GM12874 (cell line): ENCODE measurements around the gene UBR4.

Experiments used
- TF ChIP-seq, protein P1 (sequence below): IDR thresholded peaks from 2 replicates; pipeline ENCODE4 v1.5.1; 2011; ENCODE audit warnings: low read depth, mild to moderate bottlenecking, control low read depth, low read length, moderate library complexity; ENCODE audit not compliant: insufficient read depth

The UBR4 gene

DNA sequence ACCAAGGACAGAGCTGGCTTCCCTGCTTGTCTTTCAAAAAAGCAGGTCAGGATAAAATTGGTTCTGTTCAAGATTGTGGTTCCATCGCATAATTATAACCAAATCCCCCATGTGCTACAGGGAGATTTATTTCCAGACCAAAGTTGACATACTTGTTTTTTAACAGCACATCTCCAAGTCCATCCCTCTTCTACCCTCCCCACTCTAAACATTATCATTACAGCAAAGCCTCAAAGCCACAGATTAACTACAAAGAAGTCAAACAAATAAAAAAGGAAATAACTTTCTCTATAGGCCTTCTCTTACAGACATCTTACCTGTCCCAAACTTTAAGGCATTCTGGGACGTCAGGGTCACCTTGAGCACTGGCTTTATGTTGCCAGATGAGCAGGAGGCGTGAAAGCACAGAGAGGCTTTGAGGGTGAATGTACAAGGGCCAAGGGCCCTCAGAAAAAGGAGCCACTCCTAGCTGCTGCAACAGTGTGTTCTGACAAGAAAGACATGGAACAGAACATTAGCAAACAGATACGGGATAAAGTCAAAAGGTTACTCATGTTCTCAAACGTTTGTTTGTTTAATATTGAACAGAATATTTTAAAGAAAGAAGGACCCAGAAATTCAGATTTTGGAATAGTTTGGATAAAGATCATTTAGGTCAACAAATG, 31.2 kb downstream of the UBR4 start:
- TF ChIP-seq, protein P1, sequence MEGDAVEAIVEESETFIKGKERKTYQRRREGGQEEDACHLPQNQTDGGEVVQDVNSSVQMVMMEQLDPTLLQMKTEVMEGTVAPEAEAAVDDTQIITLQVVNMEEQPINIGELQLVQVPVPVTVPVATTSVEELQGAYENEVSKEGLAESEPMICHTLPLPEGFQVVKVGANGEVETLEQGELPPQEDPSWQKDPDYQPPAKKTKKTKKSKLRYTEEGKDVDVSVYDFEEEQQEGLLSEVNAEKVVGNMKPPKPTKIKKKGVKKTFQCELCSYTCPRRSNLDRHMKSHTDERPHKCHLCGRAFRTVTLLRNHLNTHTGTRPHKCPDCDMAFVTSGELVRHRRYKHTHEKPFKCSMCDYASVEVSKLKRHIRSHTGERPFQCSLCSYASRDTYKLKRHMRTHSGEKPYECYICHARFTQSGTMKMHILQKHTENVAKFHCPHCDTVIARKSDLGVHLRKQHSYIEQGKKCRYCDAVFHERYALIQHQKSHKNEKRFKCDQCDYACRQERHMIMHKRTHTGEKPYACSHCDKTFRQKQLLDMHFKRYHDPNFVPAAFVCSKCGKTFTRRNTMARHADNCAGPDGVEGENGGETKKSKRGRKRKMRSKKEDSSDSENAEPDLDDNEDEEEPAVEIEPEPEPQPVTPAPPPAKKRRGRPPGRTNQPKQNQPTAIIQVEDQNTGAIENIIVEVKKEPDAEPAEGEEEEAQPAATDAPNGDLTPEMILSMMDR, result no peak

DNA sequence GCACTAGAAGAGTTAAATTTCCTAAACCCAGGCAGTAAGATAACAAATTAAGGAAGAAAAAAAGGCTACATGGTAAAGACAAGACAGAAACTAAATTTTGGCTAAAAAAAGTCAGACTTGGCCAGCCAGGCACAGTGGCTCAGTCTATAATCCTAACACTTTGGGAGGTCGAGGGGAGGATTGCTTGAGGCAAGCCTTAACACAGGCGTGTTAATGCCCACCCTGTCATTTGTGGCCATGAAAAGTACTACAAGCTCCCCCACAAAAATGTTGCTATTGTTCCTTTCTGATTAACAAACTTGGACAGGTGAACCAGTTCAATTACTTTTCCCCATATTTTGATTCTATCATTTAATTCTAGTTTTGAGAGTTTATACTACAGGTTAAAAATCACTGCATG, 32.3 kb downstream of the UBR4 start:
- TF ChIP-seq, protein P1, result no peak

DNA sequence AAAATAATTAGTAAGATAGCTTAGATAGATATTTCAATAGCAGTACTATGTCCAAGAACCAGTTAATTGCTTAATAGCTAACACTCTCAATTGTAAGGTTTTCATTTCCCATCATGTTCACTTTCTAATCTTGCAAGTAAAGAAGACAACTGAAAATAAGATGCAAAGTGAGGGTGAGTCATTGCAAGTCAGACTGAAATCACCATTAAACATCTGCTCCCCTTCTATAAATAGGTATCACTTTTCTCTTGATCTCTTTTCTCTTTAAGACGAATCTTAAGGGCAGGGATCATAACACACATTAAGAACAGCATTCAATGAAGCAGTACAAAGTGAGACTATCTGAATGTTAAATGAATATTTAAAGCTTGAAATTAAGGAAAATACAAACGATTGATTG, 40.4 kb downstream of the UBR4 start:
- TF ChIP-seq, protein P1, result no peak

DNA sequence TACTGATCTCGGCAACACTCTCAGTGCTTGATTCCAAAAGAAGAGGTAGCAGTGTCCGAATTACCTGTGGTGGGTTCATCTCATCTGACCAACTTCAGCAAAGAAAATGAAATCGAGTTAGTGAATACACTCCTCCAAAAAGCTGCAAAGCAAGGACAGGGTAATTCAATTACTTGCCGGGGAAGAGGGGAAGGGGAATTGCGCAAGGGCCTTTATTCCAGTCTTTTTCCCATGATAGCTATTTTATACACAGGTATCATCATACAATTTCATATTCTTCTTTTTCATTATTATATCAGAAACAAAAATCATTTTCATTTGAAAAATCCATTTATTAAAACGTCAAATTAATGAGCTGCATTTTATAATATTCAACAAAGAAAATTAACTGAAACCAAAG, 42.9 kb downstream of the UBR4 start:
- TF ChIP-seq, protein P1, result no peak

DNA sequence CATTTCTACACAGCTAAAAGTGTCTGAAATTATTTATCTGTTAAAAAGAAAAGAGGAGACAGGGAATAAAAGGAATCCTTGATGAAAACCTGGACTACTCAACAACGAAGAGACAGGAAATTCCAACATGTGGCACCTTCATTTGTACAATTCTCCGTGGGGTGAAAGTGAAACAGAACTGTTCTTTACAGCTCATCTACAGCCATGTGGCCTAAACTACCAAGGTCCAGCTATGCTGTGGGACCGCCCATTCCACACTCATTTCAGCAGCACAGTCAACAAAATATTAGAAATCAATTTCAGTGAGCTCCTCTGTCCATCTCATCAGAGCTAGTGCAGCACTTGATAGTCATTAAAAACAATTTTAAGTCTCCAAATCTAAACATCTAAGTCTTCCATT, 44.0 kb downstream of the UBR4 start:
- TF ChIP-seq, protein P1, result no peak

DNA sequence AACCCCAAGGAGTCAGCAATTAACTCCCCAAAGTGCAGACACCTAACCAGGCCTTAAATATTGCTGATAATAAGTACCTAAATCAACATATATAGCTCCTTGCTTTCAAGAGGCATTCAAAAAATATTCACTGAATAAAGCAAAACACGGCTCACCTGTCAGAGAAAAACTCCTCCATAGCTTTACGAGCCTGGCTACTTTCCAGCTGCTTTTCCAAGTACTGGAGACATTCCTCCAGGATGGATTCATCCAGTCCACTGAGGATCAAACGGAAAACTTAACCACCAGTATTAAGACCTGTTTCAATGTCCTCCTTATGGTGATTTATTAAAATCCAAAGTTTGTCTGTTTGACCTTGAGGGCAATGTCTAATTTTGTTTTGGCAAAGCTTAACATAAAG, 44.6 kb downstream of the UBR4 start:
- TF ChIP-seq, protein P1, result no peak

DNA sequence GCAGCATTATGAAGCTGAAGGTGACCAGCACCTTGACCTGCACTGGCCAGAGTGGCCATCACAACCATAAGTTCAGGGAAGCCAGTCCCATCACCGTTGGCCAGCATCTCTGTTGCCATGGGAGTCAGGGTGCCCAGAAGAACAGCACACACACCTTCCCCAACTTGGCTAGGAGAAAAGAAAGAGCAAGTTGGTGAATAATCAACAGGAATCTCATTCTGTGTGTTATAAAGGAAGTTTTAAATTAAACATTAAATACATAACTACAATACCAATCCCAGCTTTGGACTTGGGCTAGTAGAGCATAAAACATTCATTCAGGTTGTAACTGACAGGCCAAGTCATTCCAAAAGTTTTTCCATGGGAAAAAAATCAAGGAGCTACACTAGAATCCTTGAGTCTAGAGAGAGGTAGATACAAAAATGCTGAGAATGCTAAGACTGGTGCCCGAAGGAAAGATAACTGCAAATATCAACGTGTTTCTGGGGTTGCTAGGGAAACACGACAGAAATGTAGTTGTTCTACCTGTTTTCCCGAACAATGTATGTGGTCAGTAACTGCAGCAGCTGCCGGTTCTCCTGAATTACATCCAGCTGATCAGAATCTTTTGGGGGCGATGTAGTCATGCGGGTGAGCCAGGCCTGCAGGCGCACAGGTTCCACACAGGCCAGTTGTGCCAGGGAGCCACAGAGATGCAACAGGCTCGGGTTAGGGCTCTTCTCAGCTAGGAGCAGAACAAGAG, 45.6 kb downstream of the UBR4 start:
- TF ChIP-seq, protein P1, result no peak
